HTERT RPE-1 (cell line): Measurements from ENCODE around the gene C8G.

Experiments
- in situ Hi-C: fragments of 300-500 bp; cut with MboI; formaldehyde crosslinking; loops from 4 replicates; pipeline ENCODE4 v1.14.3; 2020; ENCODE audit warnings: low sequenced_read_pairs

The C8G gene

DNA sequence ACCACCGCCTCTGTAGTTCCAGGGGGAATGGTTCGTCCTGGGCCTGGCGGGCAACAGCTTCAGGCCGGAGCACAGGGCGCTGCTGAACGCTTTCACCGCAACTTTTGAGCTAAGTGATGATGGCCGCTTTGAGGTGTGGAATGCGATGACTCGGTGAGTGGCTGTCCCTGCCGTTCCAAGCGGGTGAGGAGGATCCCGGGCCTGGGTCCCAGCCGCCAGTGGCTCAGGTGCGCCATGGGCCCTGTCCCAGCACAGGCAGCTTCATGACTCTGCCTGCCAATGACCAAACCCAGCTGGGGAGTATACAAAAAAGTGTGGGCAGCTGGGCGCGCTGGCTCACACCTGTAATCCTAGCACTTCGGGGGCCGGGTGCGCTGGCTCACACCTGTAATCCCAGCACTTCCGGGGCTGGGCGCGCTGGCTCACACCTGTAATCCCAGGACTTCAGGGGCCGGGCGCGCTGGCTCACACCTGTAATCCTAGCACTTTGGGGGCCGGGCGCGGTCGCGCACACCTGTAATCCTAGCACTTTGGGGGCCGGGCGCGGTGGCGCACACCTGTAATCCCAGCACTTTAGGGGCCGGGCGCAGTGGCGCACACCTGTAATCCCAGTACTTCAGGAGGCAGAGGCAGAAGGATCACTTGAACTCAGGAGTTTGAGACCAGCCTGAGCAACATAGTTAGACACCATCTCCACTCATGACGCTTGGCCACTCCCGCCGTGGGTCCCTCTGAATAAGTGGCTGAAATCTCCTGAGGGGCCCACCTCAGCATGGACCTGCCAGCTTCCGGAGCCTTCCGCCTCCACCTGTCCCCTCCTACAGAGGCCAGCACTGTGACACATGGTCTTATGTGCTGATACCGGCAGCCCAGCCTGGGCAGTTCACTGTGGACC is 8.1 kb downstream of the C8G start:
- in situ Hi-C loops: no loop called here

GRCh38 chr9:136953771-136954269 is 8.8 kb downstream of the C8G start:
- in situ Hi-C loops: no loop called here

GRCh38 chr9:136954270-136955083 is 9.4 kb downstream of the C8G start:
- in situ Hi-C loops: no loop called here

GRCh38 chr9:136955202-136955942 is 10.3 kb downstream of the C8G start:
- in situ Hi-C loops: no loop called here

- in situ Hi-C loops: no loop called here
These were observed 10.9 kb downstream of the C8G start for GRCh38 chr9:136955943-136956335.

GRCh38 chr9:136956604-136957003 is 11.6 kb downstream of the C8G start:
- in situ Hi-C loops: no loop called here

- in situ Hi-C loops: no loop called here
These were observed 12.4 kb downstream of the C8G start for GRCh38 chr9:136957461-136957860.

- in situ Hi-C loops: no loop called here
These were observed 12.9 kb downstream of the C8G start for GRCh38 chr9:136957901-136958300.

GRCh38 chr9:136958473-136958872 is 13.4 kb downstream of the C8G start:
- in situ Hi-C loops: no loop called here

GRCh38 chr9:136958898-136959850 is 14.1 kb downstream of the C8G start:
- in situ Hi-C loops: no loop called here

- in situ Hi-C loops: no loop called here
These were observed 15.3 kb downstream of the C8G start for GRCh38 chr9:136960212-136960937.

- in situ Hi-C loops: no loop called here
These were observed 15.9 kb downstream of the C8G start for GRCh38 chr9:136960938-136961275.

DNA sequence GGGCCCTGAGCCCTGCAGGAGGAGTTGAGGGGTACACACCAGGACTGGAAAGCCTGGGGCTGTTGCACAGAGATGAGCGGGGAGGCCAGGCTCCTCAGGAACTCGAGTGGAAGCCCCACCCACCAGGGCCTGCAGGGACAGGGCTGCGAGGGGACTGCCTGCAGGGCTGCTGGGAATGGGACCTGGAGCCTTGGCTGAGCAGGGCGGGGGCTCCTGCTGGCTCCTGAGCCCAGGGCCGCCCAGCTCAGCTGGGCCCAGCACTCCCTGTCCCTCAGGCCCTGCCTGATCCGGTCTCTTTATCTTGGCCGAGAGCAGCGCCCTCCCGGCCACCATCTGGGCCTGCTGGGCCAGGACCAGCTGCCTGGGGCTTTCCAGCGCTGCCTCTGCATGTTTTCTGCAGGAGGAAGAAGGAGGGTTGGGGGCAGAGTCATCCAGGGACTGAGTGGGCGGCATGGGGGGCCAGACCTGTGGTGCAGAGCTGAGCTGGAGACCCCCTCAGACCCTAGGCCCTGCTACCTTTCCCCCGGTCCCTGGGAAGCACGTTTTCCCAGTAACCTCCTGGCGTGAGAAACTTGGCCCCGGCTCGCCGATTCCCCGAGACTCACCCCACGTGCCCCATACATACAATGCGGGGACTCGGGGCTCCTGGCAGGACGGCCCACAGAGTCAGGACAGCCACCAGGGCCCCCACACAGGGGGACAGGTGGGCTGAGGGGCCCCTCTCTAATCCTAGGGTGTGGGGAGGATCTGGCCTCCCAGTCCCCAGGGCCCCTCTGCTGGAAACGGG is 16.4 kb downstream of the C8G start:
- in situ Hi-C loops: no loop called here

GRCh38 chr9:136962163-136962562 is 17.1 kb downstream of the C8G start:
- in situ Hi-C loops: no loop called here

GRCh38 chr9:136962701-136963248 is 17.7 kb downstream of the C8G start:
- in situ Hi-C loops: no loop called here

DNA sequence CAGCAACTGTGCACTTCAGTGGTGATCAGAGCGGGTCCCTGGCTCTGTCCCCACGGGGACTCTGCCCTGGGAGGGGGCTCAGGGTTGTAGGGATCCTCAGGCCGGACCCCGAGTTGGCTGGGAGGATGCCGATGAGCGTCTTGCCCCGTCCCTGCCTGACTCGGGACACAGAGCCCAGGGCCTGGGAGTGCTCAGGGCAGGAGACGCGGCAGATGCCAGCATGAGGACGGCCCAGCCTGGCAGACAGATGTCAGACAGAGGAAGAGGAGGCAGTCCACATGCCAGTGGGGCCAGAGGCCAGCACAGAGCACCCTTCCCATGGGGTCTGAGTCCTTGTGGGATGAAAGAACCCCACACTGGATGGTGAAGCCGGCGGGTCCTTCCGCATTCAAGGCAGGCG is 18.3 kb downstream of the C8G start:
- in situ Hi-C loops: no loop called here

DNA sequence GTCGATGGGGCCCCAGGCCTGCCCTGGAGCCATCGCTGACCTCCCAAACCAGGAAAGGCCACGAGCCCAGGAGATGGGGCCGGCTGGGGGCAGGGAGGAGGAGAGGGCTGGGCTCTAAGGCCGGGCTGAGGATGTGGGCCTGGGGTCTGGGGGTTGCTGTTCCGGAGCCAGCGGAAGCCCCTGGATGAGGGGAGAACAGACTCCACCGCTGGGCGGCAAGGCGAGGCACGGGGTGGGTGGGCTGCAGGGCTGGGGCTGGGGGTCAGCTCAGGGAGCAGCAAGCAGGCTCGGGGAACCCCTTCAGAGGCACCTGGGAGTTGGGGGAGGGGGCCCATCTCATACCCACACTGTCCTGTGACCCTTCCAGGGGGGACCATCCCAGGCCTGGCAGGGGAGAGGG is 18.7 kb downstream of the C8G start:
- in situ Hi-C loops: no loop called here

GRCh38 chr9:136964171-136964689 is 19.2 kb downstream of the C8G start:
- in situ Hi-C loops: no loop called here
